IMR-90 (cell line): ENCODE measurements around the gene CTDP1. TPM values are rescaled to one million over a fixed set of nuclear protein-coding genes. Genes with fewer than 3 reads are reported as not detected.

Experiments used
- ATAC-seq: fragments of 200-7000 bp; cut with Tn5 transposase; 2 replicates; pipeline ENCODE4 v1.9.1; 2020; ENCODE audit warnings: low read depth, mild to moderate bottlenecking, moderate library complexity
- BruUV-seq: library from RNA; stranded (reverse); fragments of 400-500 nt; replicated peaks from 2 replicates; lab custom pipeline; 2021; lab: Mats Ljungman, UMichigan
- CTCF ChIA-PET: fragments of 300-600 bp; formaldehyde crosslinking; extraction: SDS; loops from one replicate; lab custom pipeline; 2021; ENCODE audit warnings: antibody characterized with exemption; lab: Yijun Ruan, JAX
- POLR2A ChIA-PET: fragments of 300-600 bp; sonication (Branson Sonifier 250); formaldehyde crosslinking; loops from one replicate; lab custom pipeline; 2022; ENCODE audit warnings: antibody characterized with exemption; ENCODE audit not compliant: unreplicated experiment; lab: Charles Lee
- DNase-seq: peaks from one replicate; pipeline ENCODE4 v3.0.0; 2013
- H2AFZ ChIP-seq: replicated peaks from 2 replicates; pipeline ENCODE3; 2013; ENCODE audit warnings: low read length, mild to moderate bottlenecking; ENCODE audit not compliant: poor library complexity
- H2AK5ac ChIP-seq: 2 replicates; pipeline ENCODE4 v1.6.1; 2013; ENCODE audit warnings: low read depth, low read length, inconsistent platforms
- H2AK9ac ChIP-seq: replicated peaks from 2 replicates; pipeline ENCODE3; 2013; ENCODE audit warnings: mild to moderate bottlenecking, low read depth, low read length, moderate library complexity; ENCODE audit not compliant: poor library complexity
- H2BK120ac ChIP-seq: 2 replicates; pipeline ENCODE4 v1.6.1; 2013; ENCODE audit warnings: low read depth, low read length, inconsistent platforms
- H2BK15ac ChIP-seq: 3 replicates; pipeline ENCODE4 v1.6.1; 2013; ENCODE audit warnings: low read depth, low read length, inconsistent platforms
- H2BK20ac ChIP-seq: 2 replicates; pipeline ENCODE4 v1.6.1; 2013; ENCODE audit warnings: low read depth, mild to moderate bottlenecking, inconsistent platforms, low read length, moderate library complexity
- H2BK5ac ChIP-seq: 2 replicates; pipeline ENCODE4 v1.6.1; 2013; ENCODE audit warnings: mild to moderate bottlenecking, low read depth, low read length, inconsistent platforms; ENCODE audit not compliant: poor library complexity, severe bottlenecking
- H3K14ac ChIP-seq: replicated peaks from 2 replicates; pipeline ENCODE4 v1.6.1; 2013; ENCODE audit warnings: low read depth, low read length, inconsistent platforms
- H3K18ac ChIP-seq: 2 replicates; pipeline ENCODE4 v1.6.1; 2013; ENCODE audit warnings: low read depth, low read length, control low read depth
- H3K23ac ChIP-seq: 2 replicates; pipeline ENCODE4 v1.6.1; 2013; ENCODE audit warnings: low read depth, low read length, inconsistent platforms
- H3K27ac ChIP-seq: 2 replicates; pipeline ENCODE4 v1.5.1; 2013; ENCODE audit warnings: mild to moderate bottlenecking, control low read depth, low read length; ENCODE audit not compliant: insufficient read depth
- H3K27me3 ChIP-seq: 2 replicates; pipeline ENCODE4 v1.6.1; 2013; ENCODE audit warnings: low read length; ENCODE audit not compliant: control insufficient read depth, insufficient read depth
- H3K36me3 ChIP-seq: 2 replicates; pipeline ENCODE4 v1.6.1; 2013; ENCODE audit warnings: low read length, mixed read lengths; ENCODE audit not compliant: control insufficient read depth, insufficient read depth
- H3K4ac ChIP-seq: 2 replicates; pipeline ENCODE4 v1.6.1; 2013; ENCODE audit warnings: low read depth, low read length, inconsistent platforms
- H3K4me1 ChIP-seq: 2 replicates; pipeline ENCODE4 v1.6.1; 2013; ENCODE audit warnings: low read length, mixed read lengths; ENCODE audit not compliant: control insufficient read depth, insufficient read depth
- H3K4me2 ChIP-seq: 2 replicates; pipeline ENCODE4 v1.6.1; 2013; ENCODE audit warnings: low read depth, mild to moderate bottlenecking, control low read depth, low read length, moderate library complexity
- H3K4me3 ChIP-seq: 2 replicates; pipeline ENCODE4 v1.5.1; 2013; ENCODE audit warnings: low read depth, mild to moderate bottlenecking, control low read depth, low read length, moderate library complexity; ENCODE audit not compliant: insufficient read depth
- H3K56ac ChIP-seq: 2 replicates; pipeline ENCODE4 v1.6.1; 2013; ENCODE audit warnings: low read length, inconsistent platforms; ENCODE audit not compliant: insufficient read depth; ENCODE audit errors: extremely low read depth
- H3K79me1 ChIP-seq, 2 experiments: 2 replicates each; pipeline ENCODE4 v1.6.1; 2013; ENCODE audit warnings: low read length in 2 of 2, inconsistent platforms in 1 of 2, low read depth in 1 of 2
- H3K9ac ChIP-seq: 2 replicates; pipeline ENCODE4 v1.6.1; 2013; ENCODE audit warnings: low read depth, low read length, control low read depth
- H3K9me1 ChIP-seq: 2 replicates; pipeline ENCODE4 v1.6.1; 2013; ENCODE audit warnings: low read length, inconsistent platforms; ENCODE audit not compliant: insufficient read depth
- H3K9me3 ChIP-seq: 2 replicates; pipeline ENCODE4 v1.6.1; 2013; ENCODE audit warnings: low read length; ENCODE audit not compliant: control insufficient read depth, insufficient read depth
- H4K20me1 ChIP-seq: 2 replicates; pipeline ENCODE4 v1.6.1; 2013; ENCODE audit warnings: low read length, inconsistent platforms; ENCODE audit not compliant: insufficient read depth
- H4K5ac ChIP-seq: 2 replicates; pipeline ENCODE4 v1.6.1; 2013; ENCODE audit warnings: mild to moderate bottlenecking, low read depth, low read length, control low read depth
- H4K8ac ChIP-seq, 2 experiments: 2 replicates each; pipeline ENCODE4 v1.6.1; 2013; ENCODE audit warnings: low read depth in 2 of 2, low read length in 2 of 2, control low read depth in 1 of 2, inconsistent platforms in 1 of 2
- H4K91ac ChIP-seq: 2 replicates; pipeline ENCODE4 v1.6.1; 2013; ENCODE audit warnings: low read depth, low read length, inconsistent platforms; ENCODE audit not compliant: insufficient read depth
- BHLHE40 ChIP-seq: fragments of 150-350 bp; IDR thresholded peaks from 2 replicates; pipeline ENCODE4 v1.6.1; 2016; ENCODE audit warnings: mild to moderate bottlenecking, low read depth, low read length
- CEBPB ChIP-seq: IDR thresholded peaks from 2 replicates; pipeline ENCODE4 v1.6.1; 2012; ENCODE audit warnings: low read depth, low read length, improper control_type of control experiment
- MAFK ChIP-seq: IDR thresholded peaks from 2 replicates; pipeline ENCODE4 v1.6.1; 2012; ENCODE audit warnings: low read depth, low read length, improper control_type of control experiment
- NFE2L2 ChIP-seq: fragments of 150-350 bp; IDR thresholded peaks from 2 replicates; pipeline ENCODE4 v1.6.1; 2016; ENCODE audit warnings: low read depth, mild to moderate bottlenecking, low read length
- POLR2A ChIP-seq: IDR thresholded peaks from 2 replicates; pipeline ENCODE4 v1.6.1; 2012; ENCODE audit warnings: mild to moderate bottlenecking, low read depth, low read length
- RAD21 ChIP-seq: IDR thresholded peaks from 2 replicates; pipeline ENCODE4 v1.6.1; 2012; ENCODE audit warnings: low read length, improper control_type of control experiment
- RCOR1 ChIP-seq: IDR thresholded peaks from 2 replicates; pipeline ENCODE4 v1.6.1; 2012; ENCODE audit warnings: mild to moderate bottlenecking, low read length, improper control_type of control experiment; ENCODE audit not compliant: insufficient replicate concordance
- RFX5 ChIP-seq: IDR thresholded peaks from 2 replicates; pipeline ENCODE4 v1.8.0; 2012; ENCODE audit warnings: low read depth, mild to moderate bottlenecking, low read length, moderate library complexity
- SMC3 ChIP-seq: fragments of 150-350 bp; IDR thresholded peaks from 2 replicates; pipeline ENCODE4 v1.6.1; 2016; ENCODE audit warnings: low read depth, mild to moderate bottlenecking, antibody characterized with exemption, low read length, moderate library complexity
- WGBS, 2 experiments: methylation state at CpG; one replicate each; pipeline versions ENCODE4 v1.1.5 to v1.1.7; 2013; ENCODE audit warnings: missing lambda C conversion rate in 2 of 2; ENCODE audit not compliant: insufficient read length in 1 of 2; ENCODE audit errors: extremely low coverage in 2 of 2; 5-methylcytosine and 5-hydroxymethylcytosine counted together
- dilution Hi-C: fragments of 300-500 bp; cut with HindIII; formaldehyde crosslinking; loops from one replicate; pipeline ENCODE4 v1.14.3; 2018; ENCODE audit warnings: low sequenced_read_pairs; ENCODE audit not compliant: unreplicated experiment
- in situ Hi-C: fragments of 300-500 bp; cut with MboI; formaldehyde crosslinking; loops from 3 replicates; pipeline ENCODE4 v1.14.3; 2019; ENCODE audit warnings: low sequenced_read_pairs, inconsistent platforms, mixed read lengths
- intact Hi-C: fragments of 100-400 bp; cut with micrococcal nuclease; formaldehyde crosslinking; loops from 2 replicates; pipeline ENCODE4 v1.10.0; 2022
- polyA plus RNA-seq, 3 experiments: library from polyadenylated mRNA; depleted of rRNA; stranded (reverse); fragments of >200 nt; gene quantifications; 2 replicates each; pipeline ENCODE4 v1.2.3, GENCODE V29; 2012; ENCODE audit warnings: low replicate concordance in 1 of 3
- total RNA-seq: library from RNA; depleted of rRNA; stranded (reverse); fragments of >200 nt; gene quantifications from 2 replicates; pipeline ENCODE4 v1.2.3, GENCODE V29; 2012
- TF ChIP-seq, protein P1 (sequence below): fragments of 150-350 bp; IDR thresholded peaks from 2 replicates; pipeline ENCODE4 v1.6.1; 2016; ENCODE audit warnings: low read depth, mild to moderate bottlenecking, low read length, moderate library complexity, borderline replicate concordance
- TF ChIP-seq, protein P2 (sequence below): conservative IDR thresholded peaks from 2 replicates; pipeline ENCODE4 v1.5.1; 2012; ENCODE audit warnings: mild to moderate bottlenecking, low read depth, low read length, improper control_type of control experiment

CTDP1 gene
- total and polyA plus RNA-seq, 2 of the 4 experiments (the other 2 are of a cell fraction): 13.4 to 17.6 TPM

DNA sequence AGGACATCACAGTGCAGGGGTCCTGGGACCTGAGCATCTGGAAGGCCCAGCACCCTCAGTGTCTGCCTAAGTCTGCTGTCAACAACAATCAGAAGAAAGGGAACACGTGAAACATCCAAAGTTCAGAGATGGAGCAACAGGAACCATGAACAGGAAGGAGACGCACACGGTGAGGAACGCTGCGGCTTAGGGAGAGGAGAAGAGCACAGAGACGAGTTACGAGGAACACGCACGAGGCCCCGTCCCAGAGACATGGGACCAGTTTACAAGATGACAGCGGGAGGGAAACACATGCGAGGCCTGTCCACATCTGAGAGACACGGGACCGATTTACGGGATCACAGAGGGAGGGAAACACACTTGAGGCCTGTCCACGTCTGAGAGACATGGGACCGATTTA lies 115.2 kb downstream of the CTDP1 start:
- dilution Hi-C loops (no loop called here), in situ Hi-C loops (no loop called here), intact Hi-C loops (loop anchor here (5.0 kb wide), 3 partner anchors 157 to 352 kb away; partner anchors contain the start of gene SLC66A2)
- Histone ChIP-seq H2BK120ac (peak overlapping the region; percentile 22), H2AFZ (no peak overlapping the region), H3K9me3 (no peaks in the 10 kb centered on the region), H2AK9ac (no peak overlapping the region), H2AK5ac (peak overlapping the region; percentile 18), H4K5ac (no peak overlapping the region), H3K27ac (no peak overlapping the region), H4K8ac (no peak overlapping the region), H3K18ac (no peak overlapping the region), H3K56ac (no peak overlapping the region), H3K4ac (peak overlapping the region; percentile 10; the same call in 1 of the 2 replicates), H2BK20ac (peak overlapping the region; percentile 42; the same call in 1 of the 2 replicates), H4K91ac (0 out of 2 replicates have a peak overlapping the region, but pooled peaks have one; percentile 28), H3K36me3 (no peaks in the 10 kb centered on the region), H3K9me1 (peaks cover 13% of the 10 kb centered on the region), H3K79me1 (no peaks in the 10 kb centered on the region), H3K14ac (no peak overlapping the region), H3K27me3 (peaks cover 30% of the 10 kb centered on the region), H4K20me1 (peaks cover 4% of the 10 kb centered on the region; the same call in 1 of the 2 replicates), H2BK15ac (no peak overlapping the region), H2BK5ac (no peak overlapping the region), H3K4me2 (no peak overlapping the region), H3K4me1 (peaks cover 19% of the 10 kb centered on the region), H3K9ac (no peak overlapping the region), H3K23ac (no peak overlapping the region), H3K4me3 (no peak overlapping the region)
- POLR2A ChIA-PET: no interaction called here
- BruUV-seq: no TSS peak
- CTCF ChIA-PET: no interaction called here
- ATAC-seq (no peak), DNase-seq (no peak)
- 97% methylated on average over 17 of the region's 17 CpGs; no CpG with 5 or more reads in 1 of the 2 experiments for WGBS, 2 experiments
- TF ChIP-seq RCOR1 (no peak), CEBPB (no peak), MAFK (no peak), BHLHE40 (no peak), POLR2A (no peak), SMC3 (no peak), NFE2L2 (no peak), RAD21 (no peak), RFX5 (no peak)
- TF ChIP-seq, protein P1, sequence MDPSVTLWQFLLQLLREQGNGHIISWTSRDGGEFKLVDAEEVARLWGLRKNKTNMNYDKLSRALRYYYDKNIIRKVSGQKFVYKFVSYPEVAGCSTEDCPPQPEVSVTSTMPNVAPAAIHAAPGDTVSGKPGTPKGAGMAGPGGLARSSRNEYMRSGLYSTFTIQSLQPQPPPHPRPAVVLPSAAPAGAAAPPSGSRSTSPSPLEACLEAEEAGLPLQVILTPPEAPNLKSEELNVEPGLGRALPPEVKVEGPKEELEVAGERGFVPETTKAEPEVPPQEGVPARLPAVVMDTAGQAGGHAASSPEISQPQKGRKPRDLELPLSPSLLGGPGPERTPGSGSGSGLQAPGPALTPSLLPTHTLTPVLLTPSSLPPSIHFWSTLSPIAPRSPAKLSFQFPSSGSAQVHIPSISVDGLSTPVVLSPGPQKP: no peak
- TF ChIP-seq, protein P2, sequence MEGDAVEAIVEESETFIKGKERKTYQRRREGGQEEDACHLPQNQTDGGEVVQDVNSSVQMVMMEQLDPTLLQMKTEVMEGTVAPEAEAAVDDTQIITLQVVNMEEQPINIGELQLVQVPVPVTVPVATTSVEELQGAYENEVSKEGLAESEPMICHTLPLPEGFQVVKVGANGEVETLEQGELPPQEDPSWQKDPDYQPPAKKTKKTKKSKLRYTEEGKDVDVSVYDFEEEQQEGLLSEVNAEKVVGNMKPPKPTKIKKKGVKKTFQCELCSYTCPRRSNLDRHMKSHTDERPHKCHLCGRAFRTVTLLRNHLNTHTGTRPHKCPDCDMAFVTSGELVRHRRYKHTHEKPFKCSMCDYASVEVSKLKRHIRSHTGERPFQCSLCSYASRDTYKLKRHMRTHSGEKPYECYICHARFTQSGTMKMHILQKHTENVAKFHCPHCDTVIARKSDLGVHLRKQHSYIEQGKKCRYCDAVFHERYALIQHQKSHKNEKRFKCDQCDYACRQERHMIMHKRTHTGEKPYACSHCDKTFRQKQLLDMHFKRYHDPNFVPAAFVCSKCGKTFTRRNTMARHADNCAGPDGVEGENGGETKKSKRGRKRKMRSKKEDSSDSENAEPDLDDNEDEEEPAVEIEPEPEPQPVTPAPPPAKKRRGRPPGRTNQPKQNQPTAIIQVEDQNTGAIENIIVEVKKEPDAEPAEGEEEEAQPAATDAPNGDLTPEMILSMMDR: no peak
